ENCODE data around the gene ADAM11.

DNA sequence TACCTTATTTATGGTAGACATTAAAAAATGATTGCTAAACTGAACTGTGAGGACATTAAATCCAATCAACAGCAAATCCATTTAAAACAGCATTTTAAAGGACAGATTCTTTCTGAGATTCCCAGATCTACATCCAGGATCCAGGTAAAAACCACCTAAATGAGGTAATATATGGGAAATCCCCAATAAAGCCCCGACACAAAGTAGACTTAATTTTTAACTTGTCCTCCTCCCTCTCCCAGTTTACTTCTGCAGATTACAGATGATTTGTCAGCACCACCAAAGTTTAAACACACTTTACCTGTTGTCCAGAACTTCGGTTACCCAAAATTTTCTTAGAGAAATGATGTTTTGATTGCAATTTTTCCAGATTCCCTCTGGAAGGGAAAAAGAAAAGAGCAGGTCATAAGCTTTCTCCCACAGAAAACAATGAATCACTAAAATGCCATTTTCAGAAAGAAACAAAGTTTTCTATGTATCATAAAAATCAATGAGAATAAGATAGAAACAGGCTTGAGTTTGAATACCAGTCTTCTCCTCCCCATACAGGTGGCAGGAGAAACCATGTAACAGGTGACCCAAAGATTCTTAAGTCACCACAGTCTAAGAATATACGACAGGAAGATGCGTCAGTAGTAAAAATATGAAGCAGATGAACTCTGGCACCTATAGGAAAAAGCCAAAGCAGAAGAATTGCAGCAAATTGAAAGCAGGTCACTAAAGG, 48.5 kb downstream of the ADAM11 start:
- TF ChIP-seq, protein P1, sequence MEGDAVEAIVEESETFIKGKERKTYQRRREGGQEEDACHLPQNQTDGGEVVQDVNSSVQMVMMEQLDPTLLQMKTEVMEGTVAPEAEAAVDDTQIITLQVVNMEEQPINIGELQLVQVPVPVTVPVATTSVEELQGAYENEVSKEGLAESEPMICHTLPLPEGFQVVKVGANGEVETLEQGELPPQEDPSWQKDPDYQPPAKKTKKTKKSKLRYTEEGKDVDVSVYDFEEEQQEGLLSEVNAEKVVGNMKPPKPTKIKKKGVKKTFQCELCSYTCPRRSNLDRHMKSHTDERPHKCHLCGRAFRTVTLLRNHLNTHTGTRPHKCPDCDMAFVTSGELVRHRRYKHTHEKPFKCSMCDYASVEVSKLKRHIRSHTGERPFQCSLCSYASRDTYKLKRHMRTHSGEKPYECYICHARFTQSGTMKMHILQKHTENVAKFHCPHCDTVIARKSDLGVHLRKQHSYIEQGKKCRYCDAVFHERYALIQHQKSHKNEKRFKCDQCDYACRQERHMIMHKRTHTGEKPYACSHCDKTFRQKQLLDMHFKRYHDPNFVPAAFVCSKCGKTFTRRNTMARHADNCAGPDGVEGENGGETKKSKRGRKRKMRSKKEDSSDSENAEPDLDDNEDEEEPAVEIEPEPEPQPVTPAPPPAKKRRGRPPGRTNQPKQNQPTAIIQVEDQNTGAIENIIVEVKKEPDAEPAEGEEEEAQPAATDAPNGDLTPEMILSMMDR (IDR thresholded peaks at IDR 0.05): no peak
- no peak for TF ChIP-seq POLR2A (IDR thresholded peaks at IDR 0.05)

All from tibial nerve (tissue), 3 donors.